A673 (cell line): ENCODE measurements around the gene CNOT8. TPM values are rescaled to one million over a fixed set of nuclear protein-coding genes. Genes with fewer than 3 reads are reported as not detected.
"Not testable (repeated sequence)": the region's sequence is repeated elsewhere in the genome, so short reads cannot be mapped to it uniquely, and the experiment has no call there.

Source experiments
- BruUV-seq: library from RNA; stranded (reverse); fragments of 400-500 nt; replicated peaks from 2 replicates; lab custom pipeline; 2021; lab: Mats Ljungman, UMichigan
- CTCF ChIA-PET: fragments of 300-600 bp; sonication (Branson Sonifier 250); formaldehyde crosslinking; loops from one replicate; lab custom pipeline; 2022; ENCODE audit warnings: antibody characterized with exemption; lab: Charles Lee
- POLR2A ChIA-PET: fragments of 300-600 bp; sonication (Branson Sonifier 250); formaldehyde crosslinking; loops from one replicate; lab custom pipeline; 2022; ENCODE audit warnings: antibody characterized with exemption; ENCODE audit not compliant: low non-redundant PET; lab: Charles Lee
- DNase-seq: peaks from one replicate; pipeline ENCODE4 v3.0.0-alpha.2; 2015; ENCODE audit warnings: low spot score
- H3K27ac ChIP-seq: fragments of 200-600 bp; sonication (generic); 2 replicates; pipeline ENCODE4 v1.5.1; 2016; ENCODE audit warnings: mixed run types, low read depth, mild to moderate bottlenecking, mixed read lengths, antibody characterized with exemption, low read length; ENCODE audit not compliant: poor library complexity, severe bottlenecking
- H3K27me3 ChIP-seq: fragments of 200-600 bp; sonication (generic); replicated peaks from 2 replicates; pipeline ENCODE4 v1.6.1; 2017; ENCODE audit warnings: mixed run types, low read depth, mild to moderate bottlenecking, mixed read lengths, antibody characterized with exemption, low read length; ENCODE audit not compliant: insufficient read depth, poor library complexity
- H3K36me3 ChIP-seq: fragments of 200-600 bp; sonication (generic); 2 replicates; pipeline ENCODE4 v1.6.1; 2016; ENCODE audit warnings: mixed run types, mild to moderate bottlenecking, mixed read lengths, antibody characterized with exemption, low read length; ENCODE audit not compliant: insufficient read depth, poor library complexity, severe bottlenecking
- H3K4me1 ChIP-seq: fragments of 200-600 bp; sonication (generic); 2 replicates; pipeline ENCODE4 v1.6.1; 2017; ENCODE audit warnings: mixed run types, mild to moderate bottlenecking, mixed read lengths, antibody characterized with exemption, low read length; ENCODE audit not compliant: insufficient read depth, poor library complexity, severe bottlenecking
- H3K4me3 ChIP-seq: fragments of 200-600 bp; sonication (generic); 2 replicates; pipeline ENCODE4 v1.5.1; 2016; ENCODE audit warnings: low read depth, mixed run types, mild to moderate bottlenecking, mixed read lengths, low read length; ENCODE audit not compliant: poor library complexity, severe bottlenecking
- H3K9me3 ChIP-seq: fragments of 200-600 bp; sonication (generic); 2 replicates; pipeline ENCODE4 v1.6.1; 2016; ENCODE audit warnings: mixed run types, low read depth, mild to moderate bottlenecking, mixed read lengths, antibody characterized with exemption, low read length; ENCODE audit not compliant: poor library complexity, severe bottlenecking
- EZH2 ChIP-seq: fragments of 200-600 bp; sonication (generic); IDR thresholded peaks from 2 replicates; pipeline ENCODE4 v1.6.1; 2017; ENCODE audit warnings: borderline replicate concordance, low read depth, mild to moderate bottlenecking, mixed read lengths, antibody characterized with exemption, low read length; ENCODE audit not compliant: poor library complexity, severe bottlenecking
- intact Hi-C: fragments of 100-400 bp; cut with micrococcal nuclease; formaldehyde crosslinking; loops from one replicate; pipeline ENCODE4 v1.10.0; 2022; ENCODE audit not compliant: unreplicated experiment
- total RNA-seq: library from RNA; stranded (reverse); gene quantifications from 2 replicates; pipeline ENCODE4 v1.2.3, GENCODE V29; 2021
- TF ChIP-seq, protein P1 (sequence below): fragments of 300-800, 200-600 bp; sonication (generic); conservative IDR thresholded peaks from 2 replicates; pipeline ENCODE4 v1.5.1; 2017; ENCODE audit warnings: low read depth, mild to moderate bottlenecking, antibody characterized with exemption, low read length, moderate library complexity, mixed read lengths

The CNOT8 gene
- total RNA-seq, 1 experiment from 2014 or later = 45.2 TPM

- intact Hi-C loops = no loop called here
- Histone ChIP-seq H3K27ac (no peak overlapping the region), H3K4me3 (no peak overlapping the region), H3K27me3 (no peaks in the 10 kb centered on the region), H3K4me1 (no peaks in the 10 kb centered on the region), H3K9me3 (no peaks in the 10 kb centered on the region), H3K36me3 (peaks cover 46% of the 10 kb centered on the region)
- TF ChIP-seq, protein P1, sequence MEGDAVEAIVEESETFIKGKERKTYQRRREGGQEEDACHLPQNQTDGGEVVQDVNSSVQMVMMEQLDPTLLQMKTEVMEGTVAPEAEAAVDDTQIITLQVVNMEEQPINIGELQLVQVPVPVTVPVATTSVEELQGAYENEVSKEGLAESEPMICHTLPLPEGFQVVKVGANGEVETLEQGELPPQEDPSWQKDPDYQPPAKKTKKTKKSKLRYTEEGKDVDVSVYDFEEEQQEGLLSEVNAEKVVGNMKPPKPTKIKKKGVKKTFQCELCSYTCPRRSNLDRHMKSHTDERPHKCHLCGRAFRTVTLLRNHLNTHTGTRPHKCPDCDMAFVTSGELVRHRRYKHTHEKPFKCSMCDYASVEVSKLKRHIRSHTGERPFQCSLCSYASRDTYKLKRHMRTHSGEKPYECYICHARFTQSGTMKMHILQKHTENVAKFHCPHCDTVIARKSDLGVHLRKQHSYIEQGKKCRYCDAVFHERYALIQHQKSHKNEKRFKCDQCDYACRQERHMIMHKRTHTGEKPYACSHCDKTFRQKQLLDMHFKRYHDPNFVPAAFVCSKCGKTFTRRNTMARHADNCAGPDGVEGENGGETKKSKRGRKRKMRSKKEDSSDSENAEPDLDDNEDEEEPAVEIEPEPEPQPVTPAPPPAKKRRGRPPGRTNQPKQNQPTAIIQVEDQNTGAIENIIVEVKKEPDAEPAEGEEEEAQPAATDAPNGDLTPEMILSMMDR = no peak
- TF ChIP-seq EZH2 = no peak
- DNase-seq = no peak
- CTCF ChIA-PET = no interaction called here
- POLR2A ChIA-PET = no interaction called here
- BruUV-seq = no TSS peak
Observed at GRCh38 chr5:154818471-154819116, 39.8 kb upstream of the CNOT8 start.

GRCh38 chr5:154819546-154819945 lies 38.9 kb upstream of the CNOT8 start:
- TF ChIP-seq, protein P1 = no peak
- peaks cover 39% of the 10 kb centered on the region for H3K36me3 ChIP-seq
- ChIA-PET POLR2A (no interaction called here), CTCF (no interaction called here)
- no peak overlapping the region for H3K27ac ChIP-seq
- H3K4me3 ChIP-seq = no peak overlapping the region
- intact Hi-C loops = no loop called here
- H3K4me1 ChIP-seq = no peaks in the 10 kb centered on the region
- no peaks in the 10 kb centered on the region for H3K9me3 ChIP-seq
- DNase-seq = no peak
- BruUV-seq = no TSS peak
- no peaks in the 10 kb centered on the region for H3K27me3 ChIP-seq

- TF ChIP-seq, protein P1 = no peak
- no peak for TF ChIP-seq EZH2
- DNase-seq = no peak
- BruUV-seq = no TSS peak
- Histone ChIP-seq H3K36me3 (peaks cover 30% of the 10 kb centered on the region), H3K4me1 (no peaks in the 10 kb centered on the region), H3K9me3 (no peaks in the 10 kb centered on the region), H3K27me3 (no peaks in the 10 kb centered on the region), H3K27ac (no peak overlapping the region), H3K4me3 (no peak overlapping the region)
- intact Hi-C loops = no loop called here
- ChIA-PET CTCF (no interaction called here), POLR2A (no interaction called here)
Observed at GRCh38 chr5:154820383-154820782, 38.0 kb upstream of the CNOT8 start.

- DNase-seq, H3K27me3 ChIP-seq, H3K27ac ChIP-seq, H3K4me1 ChIP-seq, H3K9me3 ChIP-seq, BruUV-seq, H3K4me3 ChIP-seq, CTCF ChIA-PET, H3K36me3 ChIP-seq, POLR2A ChIA-PET, intact Hi-C loops: not testable (repeated sequence)
Observed at GRCh38 chr5:154822896-154823295, 35.5 kb upstream of the CNOT8 start.
